ENCODE measurements around the gene GSAP. TPM values are rescaled to one million over a fixed set of nuclear protein-coding genes. Genes with fewer than 3 reads are reported as not detected.

The GSAP gene
- total RNA-seq, 1 donor from 2014 or later, result 2.1 TPM

DNA sequence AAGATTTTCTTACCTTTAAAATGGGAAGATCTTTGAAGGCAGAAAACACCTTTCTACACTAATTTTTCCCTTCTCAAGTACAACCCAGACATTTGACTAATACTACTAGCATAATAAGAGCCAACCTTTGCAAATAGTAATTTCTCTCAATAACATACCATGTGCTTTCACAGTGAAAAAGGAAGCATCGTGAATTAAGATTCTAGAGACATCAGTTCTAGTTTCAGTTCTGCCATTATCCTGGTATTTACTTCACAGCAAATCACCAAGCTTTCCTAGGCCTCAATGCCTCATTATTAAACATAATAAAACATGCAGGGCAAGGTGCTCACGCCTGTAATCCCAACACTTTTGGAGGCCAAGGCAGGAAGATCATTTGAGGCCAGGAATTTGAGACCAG, 24.9 kb downstream of the GSAP start:
- Mint-ChIP-seq H3K9me3 (no peaks in the 10 kb centered on the region), H3K27ac (ENCODE audit: unreplicated experiment) (no peak overlapping the region), H3K4me1 (peaks cover 24% of the 10 kb centered on the region), H3K4me3 (no peak overlapping the region), H3K36me3 (ENCODE audit: low read depth) (no peaks in the 10 kb centered on the region), H3K27me3 (ENCODE audit: low read depth) (no peaks in the 10 kb centered on the region)
- no peak for DNase-seq (ENCODE audit: low read depth, low spot score)
- TF ChIP-seq, protein P1, sequence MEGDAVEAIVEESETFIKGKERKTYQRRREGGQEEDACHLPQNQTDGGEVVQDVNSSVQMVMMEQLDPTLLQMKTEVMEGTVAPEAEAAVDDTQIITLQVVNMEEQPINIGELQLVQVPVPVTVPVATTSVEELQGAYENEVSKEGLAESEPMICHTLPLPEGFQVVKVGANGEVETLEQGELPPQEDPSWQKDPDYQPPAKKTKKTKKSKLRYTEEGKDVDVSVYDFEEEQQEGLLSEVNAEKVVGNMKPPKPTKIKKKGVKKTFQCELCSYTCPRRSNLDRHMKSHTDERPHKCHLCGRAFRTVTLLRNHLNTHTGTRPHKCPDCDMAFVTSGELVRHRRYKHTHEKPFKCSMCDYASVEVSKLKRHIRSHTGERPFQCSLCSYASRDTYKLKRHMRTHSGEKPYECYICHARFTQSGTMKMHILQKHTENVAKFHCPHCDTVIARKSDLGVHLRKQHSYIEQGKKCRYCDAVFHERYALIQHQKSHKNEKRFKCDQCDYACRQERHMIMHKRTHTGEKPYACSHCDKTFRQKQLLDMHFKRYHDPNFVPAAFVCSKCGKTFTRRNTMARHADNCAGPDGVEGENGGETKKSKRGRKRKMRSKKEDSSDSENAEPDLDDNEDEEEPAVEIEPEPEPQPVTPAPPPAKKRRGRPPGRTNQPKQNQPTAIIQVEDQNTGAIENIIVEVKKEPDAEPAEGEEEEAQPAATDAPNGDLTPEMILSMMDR (conservative IDR thresholded peaks at IDR 0.05), result no peak

DNA sequence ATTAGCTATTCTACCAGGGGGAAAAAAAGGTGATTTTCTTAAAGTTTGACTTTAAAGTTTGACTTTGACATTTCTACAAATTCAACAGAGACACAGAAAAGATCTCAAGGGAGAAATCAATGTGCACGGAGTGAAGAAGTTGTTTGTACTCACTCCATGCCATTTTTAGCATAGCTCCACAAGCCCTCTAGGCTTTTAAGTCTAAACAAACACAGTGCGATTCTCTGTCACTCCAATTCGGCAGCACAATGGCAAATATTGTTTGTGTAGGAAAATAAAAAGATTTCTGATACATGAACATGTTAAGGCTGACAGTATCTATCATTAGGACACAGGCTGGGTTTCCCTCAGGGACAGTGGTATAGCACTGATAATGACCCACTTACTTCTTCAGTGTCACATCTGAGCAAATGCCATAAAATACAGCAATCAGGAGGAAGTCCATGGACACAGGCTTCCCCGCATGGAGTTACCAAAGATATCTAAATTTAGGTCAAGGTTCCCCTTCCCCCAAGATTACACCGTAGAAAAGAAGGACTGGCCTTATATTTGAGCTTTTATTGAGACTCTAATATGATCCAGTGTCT, 28.0 kb downstream of the GSAP start:
- H3K27ac Mint-ChIP-seq (ENCODE audit: unreplicated experiment), result peak overlapping the region; percentile 29
- no peaks in the 10 kb centered on the region for H3K36me3 Mint-ChIP-seq (ENCODE audit: low read depth)
- peaks cover 46% of the 10 kb centered on the region for H3K4me1 Mint-ChIP-seq
- H3K4me3 Mint-ChIP-seq, result peak overlapping the region; percentile 54
- TF ChIP-seq, protein P1 (conservative IDR thresholded peaks at IDR 0.05), result no peak
- no peak for DNase-seq (ENCODE audit: low read depth, low spot score)
- H3K27me3 Mint-ChIP-seq (ENCODE audit: low read depth), result no peaks in the 10 kb centered on the region
- H3K9me3 Mint-ChIP-seq, result no peaks in the 10 kb centered on the region

DNA sequence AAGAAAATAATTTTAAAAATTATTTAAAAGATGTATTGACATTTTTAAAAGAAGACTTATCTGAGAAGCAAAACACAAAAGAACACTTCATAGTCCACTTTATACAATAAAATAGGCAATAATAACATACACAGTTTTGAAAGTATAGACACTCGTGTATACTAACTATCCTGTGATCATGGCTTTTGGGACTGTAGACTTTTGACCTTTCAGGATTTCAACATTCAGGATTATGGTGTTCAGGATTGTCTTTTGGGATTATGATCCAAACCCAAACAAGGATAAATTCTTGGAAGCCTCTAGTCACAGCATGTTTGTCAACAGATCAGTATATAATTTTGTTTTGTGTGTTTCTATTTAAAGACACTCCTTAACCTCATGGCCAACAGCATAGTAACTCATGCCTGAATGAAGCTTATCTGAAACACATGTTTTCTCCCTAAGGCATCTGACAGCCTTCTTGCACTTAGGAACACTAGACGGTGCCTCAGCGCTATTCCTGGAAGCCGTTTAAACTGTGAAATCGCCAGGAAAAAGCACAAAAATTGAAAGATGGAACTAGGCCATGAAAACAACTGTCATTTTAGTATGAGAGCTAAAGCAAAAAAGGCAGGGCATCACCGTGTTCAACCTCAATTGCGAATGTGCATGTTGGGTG, 29.9 kb downstream of the GSAP start:
- H3K36me3 Mint-ChIP-seq (ENCODE audit: low read depth), result no peaks in the 10 kb centered on the region
- no peak overlapping the region for H3K4me3 Mint-ChIP-seq
- peaks cover 49% of the 10 kb centered on the region for H3K4me1 Mint-ChIP-seq
- H3K27me3 Mint-ChIP-seq (ENCODE audit: low read depth), result no peaks in the 10 kb centered on the region
- H3K9me3 Mint-ChIP-seq, result no peaks in the 10 kb centered on the region
- no peak for DNase-seq (ENCODE audit: low read depth, low spot score)
- TF ChIP-seq, protein P1 (conservative IDR thresholded peaks at IDR 0.05), result no peak
- no peak overlapping the region for H3K27ac Mint-ChIP-seq (ENCODE audit: unreplicated experiment)

DNA sequence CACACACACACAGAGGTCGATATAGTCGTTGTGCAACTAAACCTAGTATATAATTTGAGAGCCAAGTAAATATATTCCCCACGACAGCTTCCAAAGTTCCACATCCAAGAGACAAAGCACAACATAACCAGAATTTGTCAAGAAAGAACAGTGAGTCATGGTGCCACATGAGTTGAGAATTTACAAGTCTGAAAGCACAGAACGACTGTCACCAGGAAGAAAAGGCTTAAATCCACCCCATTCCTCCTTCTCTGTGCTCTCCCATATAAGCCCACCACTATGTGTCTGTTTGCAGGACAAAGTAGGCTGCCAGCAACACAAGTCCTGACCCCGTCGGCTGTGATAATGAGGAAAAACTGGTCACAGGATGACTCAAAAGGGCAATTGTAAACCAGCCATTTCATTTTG, 32.8 kb downstream of the GSAP start:
- peak overlapping the region; percentile 48 for H3K27ac Mint-ChIP-seq (ENCODE audit: unreplicated experiment)
- H3K36me3 Mint-ChIP-seq (ENCODE audit: low read depth), result no peaks in the 10 kb centered on the region
- peaks cover 44% of the 10 kb centered on the region for H3K4me1 Mint-ChIP-seq
- H3K9me3 Mint-ChIP-seq, result no peaks in the 10 kb centered on the region
- DNase-seq (ENCODE audit: low read depth, low spot score), result no peak
- TF ChIP-seq, protein P1 (conservative IDR thresholded peaks at IDR 0.05), result no peak
- H3K4me3 Mint-ChIP-seq, result no peak overlapping the region
- no peaks in the 10 kb centered on the region for H3K27me3 Mint-ChIP-seq (ENCODE audit: low read depth)

DNA sequence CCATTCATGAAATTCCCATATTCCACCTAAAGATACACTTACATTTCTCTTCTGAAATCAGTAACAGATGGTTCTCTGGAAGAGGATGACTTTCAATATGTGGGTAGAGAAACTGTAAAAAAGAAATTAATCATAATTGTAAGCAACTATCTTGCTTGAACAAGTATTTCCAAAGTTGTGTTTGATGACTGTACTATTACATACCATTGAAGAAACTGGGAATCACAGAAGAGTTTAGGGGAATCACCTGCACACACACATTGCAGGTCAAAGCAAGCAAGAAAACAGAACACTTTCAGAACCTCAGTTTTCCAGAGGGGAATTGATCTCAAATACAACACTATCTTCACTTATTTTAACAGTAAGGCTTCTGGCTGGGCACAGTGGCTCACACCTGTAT, 33.6 kb downstream of the GSAP start:
- Mint-ChIP-seq H3K9me3 (no peaks in the 10 kb centered on the region), H3K4me1 (peaks cover 36% of the 10 kb centered on the region), H3K4me3 (no peak overlapping the region), H3K27me3 (ENCODE audit: low read depth) (no peaks in the 10 kb centered on the region), H3K27ac (ENCODE audit: unreplicated experiment) (no peak overlapping the region), H3K36me3 (ENCODE audit: low read depth) (no peaks in the 10 kb centered on the region)
- DNase-seq (ENCODE audit: low read depth, low spot score), result no peak
- TF ChIP-seq, protein P1 (conservative IDR thresholded peaks at IDR 0.05), result no peak

All from neural crest cell (in vitro differentiated cells).